ENCODE data around the gene MALT1.

DNA sequence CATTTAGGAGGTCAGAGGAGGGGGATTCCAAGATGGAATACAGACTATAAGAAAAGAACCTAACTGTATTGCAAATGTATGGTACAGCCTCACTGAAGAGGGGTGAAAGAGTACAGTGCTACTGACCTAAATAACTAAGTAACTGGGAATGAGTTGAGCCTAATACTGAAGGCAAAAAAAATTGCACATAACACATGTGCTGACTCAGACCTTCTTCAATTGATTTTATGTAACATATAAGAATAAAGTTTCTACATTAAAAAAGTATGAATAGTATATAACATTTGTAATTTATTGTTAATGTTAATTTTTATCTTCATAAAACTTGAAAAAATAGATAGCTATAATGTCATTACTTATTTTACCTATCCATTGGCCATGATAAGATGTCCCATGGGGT, 41.7 kb downstream of the MALT1 start:
- TF ChIP-seq POLR2AphosphoS5 (IDR thresholded peaks at IDR 0.05) = no peak
- TF ChIP-seq, protein P1, sequence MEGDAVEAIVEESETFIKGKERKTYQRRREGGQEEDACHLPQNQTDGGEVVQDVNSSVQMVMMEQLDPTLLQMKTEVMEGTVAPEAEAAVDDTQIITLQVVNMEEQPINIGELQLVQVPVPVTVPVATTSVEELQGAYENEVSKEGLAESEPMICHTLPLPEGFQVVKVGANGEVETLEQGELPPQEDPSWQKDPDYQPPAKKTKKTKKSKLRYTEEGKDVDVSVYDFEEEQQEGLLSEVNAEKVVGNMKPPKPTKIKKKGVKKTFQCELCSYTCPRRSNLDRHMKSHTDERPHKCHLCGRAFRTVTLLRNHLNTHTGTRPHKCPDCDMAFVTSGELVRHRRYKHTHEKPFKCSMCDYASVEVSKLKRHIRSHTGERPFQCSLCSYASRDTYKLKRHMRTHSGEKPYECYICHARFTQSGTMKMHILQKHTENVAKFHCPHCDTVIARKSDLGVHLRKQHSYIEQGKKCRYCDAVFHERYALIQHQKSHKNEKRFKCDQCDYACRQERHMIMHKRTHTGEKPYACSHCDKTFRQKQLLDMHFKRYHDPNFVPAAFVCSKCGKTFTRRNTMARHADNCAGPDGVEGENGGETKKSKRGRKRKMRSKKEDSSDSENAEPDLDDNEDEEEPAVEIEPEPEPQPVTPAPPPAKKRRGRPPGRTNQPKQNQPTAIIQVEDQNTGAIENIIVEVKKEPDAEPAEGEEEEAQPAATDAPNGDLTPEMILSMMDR (IDR thresholded peaks at IDR 0.05) = no peak
